ENCODE measurements around the gene ANTKMT.
"Not testable (repeated sequence)": the region's sequence is repeated elsewhere in the genome, so short reads cannot be mapped to it uniquely, and the experiment has no call there.

Gene ANTKMT

GRCh38 chr16:742894-743293 lies 21.9 kb downstream of the ANTKMT start:
- H3K9ac ChIP-seq (ENCODE audit: low read depth, low read length); H3K4me3 ChIP-seq (ENCODE audit: low read length); H3K4me1 ChIP-seq (ENCODE audit: insufficient read depth, low read length); H3K27me3 ChIP-seq (ENCODE audit: insufficient read depth, low read length); H3K9me3 ChIP-seq (ENCODE audit: insufficient read depth, low read depth, low read length); H3K27ac ChIP-seq (ENCODE audit: low read depth, low read length); H3K36me3 ChIP-seq (ENCODE audit: insufficient read depth, low read length): not testable (repeated sequence)
- 94% methylated on average over 14 of the region's 14 CpGs for WGBS

GRCh38 chr16:743794-744500 lies 23.0 kb downstream of the ANTKMT start:
- H3K4me3 ChIP-seq (ENCODE audit: low read length) = no peak overlapping the region
- WGBS = 91% methylated on average over 21 of the region's 21 CpGs
- no peak overlapping the region for H3K9ac ChIP-seq (ENCODE audit: low read depth, low read length)
- H3K4me1 ChIP-seq (ENCODE audit: insufficient read depth, low read length) = no peaks in the 10 kb centered on the region
- H3K27ac ChIP-seq (ENCODE audit: low read depth, low read length) = no peak overlapping the region
- H3K9me3 ChIP-seq (ENCODE audit: insufficient read depth, low read depth, low read length) = no peaks in the 10 kb centered on the region
- no peaks in the 10 kb centered on the region for H3K27me3 ChIP-seq (ENCODE audit: insufficient read depth, low read length)
- no peaks in the 10 kb centered on the region for H3K36me3 ChIP-seq (ENCODE audit: insufficient read depth, low read length)

- no peak overlapping the region for H3K9ac ChIP-seq (ENCODE audit: low read depth, low read length)
- H3K36me3 ChIP-seq (ENCODE audit: insufficient read depth, low read length) = no peaks in the 10 kb centered on the region
- H3K27me3 ChIP-seq (ENCODE audit: insufficient read depth, low read length) = no peaks in the 10 kb centered on the region
- no peak overlapping the region for H3K4me3 ChIP-seq (ENCODE audit: low read length)
- H3K4me1 ChIP-seq (ENCODE audit: insufficient read depth, low read length) = no peaks in the 10 kb centered on the region
- H3K27ac ChIP-seq (ENCODE audit: low read depth, low read length) = no peak overlapping the region
- WGBS = 4% methylated on average over 14 of the region's 14 CpGs
- no peaks in the 10 kb centered on the region for H3K9me3 ChIP-seq (ENCODE audit: insufficient read depth, low read depth, low read length)
Measured at GRCh38 chr16:745739-746138, 24.8 kb downstream of the ANTKMT start.

- Histone ChIP-seq H3K27me3 (ENCODE audit: insufficient read depth, low read length) (no peaks in the 10 kb centered on the region), H3K9me3 (ENCODE audit: insufficient read depth, low read depth, low read length) (no peaks in the 10 kb centered on the region), H3K36me3 (ENCODE audit: insufficient read depth, low read length) (no peaks in the 10 kb centered on the region), H3K4me3 (ENCODE audit: low read length) (no peak overlapping the region), H3K27ac (ENCODE audit: low read depth, low read length) (no peak overlapping the region), H3K4me1 (ENCODE audit: insufficient read depth, low read length) (peaks cover 2% of the 10 kb centered on the region; the same call in 1 of the 2 replicates), H3K9ac (ENCODE audit: low read depth, low read length) (no peak overlapping the region)
- WGBS = 84% methylated on average over 13 of the region's 13 CpGs
Measured at GRCh38 chr16:746637-747036, 25.7 kb downstream of the ANTKMT start.

DNA sequence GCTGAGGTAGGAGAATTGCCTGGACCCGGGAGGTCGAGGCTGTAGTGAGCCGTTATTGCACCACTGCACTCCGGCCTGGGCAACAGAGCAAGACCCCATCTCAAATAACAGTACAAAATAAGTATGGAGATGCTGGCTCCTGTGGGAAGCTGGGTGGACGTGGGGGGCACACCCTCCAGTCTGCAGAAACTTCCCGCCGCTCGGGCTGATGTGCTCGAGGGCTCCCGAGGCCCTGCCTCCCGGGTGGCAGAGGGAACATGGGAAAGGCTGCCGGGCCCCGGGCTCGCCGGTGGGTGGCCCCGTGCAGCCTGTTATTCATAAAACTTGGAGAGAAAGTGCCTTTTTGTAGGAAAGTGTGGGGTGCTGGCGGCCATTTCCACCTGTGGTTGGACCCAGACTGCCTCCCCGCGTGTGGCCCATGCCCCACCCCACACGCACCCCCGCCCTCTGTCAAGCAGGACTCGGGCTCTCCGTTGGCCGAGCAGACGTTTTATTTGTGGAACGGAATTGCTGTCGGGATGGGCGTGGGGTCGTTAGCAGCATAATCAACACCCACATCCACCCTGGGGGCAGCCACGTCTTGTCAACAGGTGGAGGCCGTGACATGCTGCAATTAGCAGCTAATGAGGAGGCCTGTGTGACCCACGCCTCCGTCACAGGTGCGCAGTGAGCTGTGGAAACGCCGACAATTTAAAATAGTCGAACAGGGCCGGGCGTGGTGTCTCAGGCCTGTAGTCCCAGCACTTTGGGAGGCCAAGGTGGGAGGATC lies 27.2 kb downstream of the ANTKMT start:
- Histone ChIP-seq H3K27ac (ENCODE audit: low read depth, low read length) (no peak overlapping the region), H3K4me3 (ENCODE audit: low read length) (no peak overlapping the region), H3K27me3 (ENCODE audit: insufficient read depth, low read length) (no peaks in the 10 kb centered on the region), H3K4me1 (ENCODE audit: insufficient read depth, low read length) (peaks cover 8% of the 10 kb centered on the region), H3K9me3 (ENCODE audit: insufficient read depth, low read depth, low read length) (no peaks in the 10 kb centered on the region), H3K9ac (ENCODE audit: low read depth, low read length) (no peak overlapping the region), H3K36me3 (ENCODE audit: insufficient read depth, low read length) (no peaks in the 10 kb centered on the region)
- WGBS = 92% methylated on average over 39 of the region's 39 CpGs

GRCh38 chr16:749010-749409 lies 28.1 kb downstream of the ANTKMT start:
- H3K27ac ChIP-seq (ENCODE audit: low read depth, low read length) = no peak overlapping the region
- peaks cover 8% of the 10 kb centered on the region for H3K4me1 ChIP-seq (ENCODE audit: insufficient read depth, low read length)
- no peak overlapping the region for H3K9ac ChIP-seq (ENCODE audit: low read depth, low read length)
- H3K36me3 ChIP-seq (ENCODE audit: insufficient read depth, low read length) = no peaks in the 10 kb centered on the region
- WGBS = 96% methylated on average over 6 of the region's 6 CpGs
- H3K4me3 ChIP-seq (ENCODE audit: low read length) = no peak overlapping the region
- H3K27me3 ChIP-seq (ENCODE audit: insufficient read depth, low read length) = no peaks in the 10 kb centered on the region
- no peaks in the 10 kb centered on the region for H3K9me3 ChIP-seq (ENCODE audit: insufficient read depth, low read depth, low read length)

DNA sequence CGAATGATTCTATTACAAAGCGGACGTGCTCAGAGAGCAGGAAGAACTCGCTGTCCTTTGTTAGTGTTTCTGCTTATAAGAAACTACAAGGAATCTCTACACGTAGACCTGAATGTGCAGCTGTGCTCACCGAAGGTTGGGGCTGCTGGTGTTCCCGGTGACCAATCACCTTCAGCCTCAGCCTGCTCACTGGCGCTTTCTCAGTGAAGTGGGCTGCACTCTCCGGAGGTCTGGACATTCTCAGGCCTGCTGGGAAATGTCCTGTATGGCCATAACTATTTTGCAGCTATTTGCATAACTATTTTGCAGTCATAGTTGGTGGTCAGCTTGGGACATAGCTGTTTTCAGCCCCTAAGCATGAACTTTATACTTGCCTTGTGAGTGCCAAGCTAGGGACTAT lies 29.5 kb downstream of the ANTKMT start:
- H3K36me3 ChIP-seq (ENCODE audit: insufficient read depth, low read length) = no peaks in the 10 kb centered on the region
- no peaks in the 10 kb centered on the region for H3K27me3 ChIP-seq (ENCODE audit: insufficient read depth, low read length)
- H3K4me1 ChIP-seq (ENCODE audit: insufficient read depth, low read length) = peaks cover 8% of the 10 kb centered on the region
- no peak overlapping the region for H3K9ac ChIP-seq (ENCODE audit: low read depth, low read length)
- 80% methylated on average over 9 of the region's 9 CpGs for WGBS
- no peaks in the 10 kb centered on the region for H3K9me3 ChIP-seq (ENCODE audit: insufficient read depth, low read depth, low read length)
- H3K27ac ChIP-seq (ENCODE audit: low read depth, low read length) = no peak overlapping the region
- H3K4me3 ChIP-seq (ENCODE audit: low read length) = no peak overlapping the region

DNA sequence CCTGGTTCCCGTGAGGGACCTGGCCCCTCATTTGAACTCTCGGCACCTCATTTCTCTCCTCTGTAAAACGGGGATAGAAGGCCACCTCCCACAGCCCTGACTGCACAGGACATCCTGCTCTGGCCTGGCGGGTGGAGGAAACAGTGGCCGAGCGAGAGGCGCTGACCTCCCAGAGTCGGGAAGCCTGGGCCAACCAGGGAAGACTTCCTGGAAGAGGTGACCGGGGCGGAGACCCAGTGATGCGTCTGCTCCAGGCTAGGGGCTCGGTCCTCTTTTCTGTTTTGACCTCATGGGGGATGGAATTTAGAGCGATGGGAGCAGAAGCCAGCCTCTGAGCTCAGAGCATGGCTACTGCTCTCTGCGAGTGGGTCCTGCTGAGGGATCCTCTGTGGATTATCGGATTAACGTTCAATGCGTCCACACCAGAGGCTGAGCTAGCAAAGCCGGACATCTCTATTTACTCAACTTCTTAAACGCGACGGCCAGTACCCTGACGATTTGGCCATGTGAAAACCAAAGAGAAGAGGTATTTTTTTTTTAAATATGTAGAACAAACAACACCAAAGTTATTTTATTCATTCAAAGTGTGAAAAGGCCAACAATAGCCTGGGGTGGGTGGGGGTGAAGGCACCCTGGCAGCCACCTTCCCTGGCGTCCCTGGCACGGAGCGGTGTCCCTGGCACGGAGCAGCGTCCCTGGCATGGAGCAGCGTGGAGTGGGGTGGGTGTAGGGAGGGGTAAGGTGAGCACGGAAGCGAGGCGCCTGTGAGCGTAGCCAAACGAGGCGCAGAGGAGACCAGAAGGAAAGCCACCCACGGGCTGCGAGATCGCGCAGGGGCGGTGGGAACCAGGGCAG lies 30.4 kb downstream of the ANTKMT start:
- H3K4me1 ChIP-seq (ENCODE audit: insufficient read depth, low read length) = peaks cover 8% of the 10 kb centered on the region
- no peaks in the 10 kb centered on the region for H3K9me3 ChIP-seq (ENCODE audit: insufficient read depth, low read depth, low read length)
- no peak overlapping the region for H3K4me3 ChIP-seq (ENCODE audit: low read length)
- H3K27me3 ChIP-seq (ENCODE audit: insufficient read depth, low read length) = no peaks in the 10 kb centered on the region
- H3K9ac ChIP-seq (ENCODE audit: low read depth, low read length) = no peak overlapping the region
- no peaks in the 10 kb centered on the region for H3K36me3 ChIP-seq (ENCODE audit: insufficient read depth, low read length)
- 66% methylated on average over 39 of the region's 39 CpGs for WGBS
- H3K27ac ChIP-seq (ENCODE audit: low read depth, low read length) = no peak overlapping the region

DNA sequence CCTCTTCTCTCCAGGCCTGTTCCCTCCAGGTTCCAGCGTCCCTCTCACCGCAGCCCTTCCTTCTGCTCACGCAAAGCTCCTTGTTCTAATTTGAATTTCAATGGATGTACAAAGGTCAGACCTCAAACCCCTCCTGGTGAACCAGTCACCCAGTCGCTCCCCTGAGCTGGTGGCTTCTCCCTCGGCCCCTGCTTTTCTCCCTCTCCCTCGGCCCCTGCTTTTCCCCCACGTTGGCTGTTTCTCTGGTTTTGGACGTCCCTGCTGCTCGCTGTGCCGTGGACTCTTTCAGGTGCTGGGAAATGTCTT lies 31.0 kb downstream of the ANTKMT start:
- Histone ChIP-seq H3K27ac (ENCODE audit: low read depth, low read length) (no peak overlapping the region), H3K4me3 (ENCODE audit: low read length) (no peak overlapping the region), H3K9me3 (ENCODE audit: insufficient read depth, low read depth, low read length) (no peaks in the 10 kb centered on the region), H3K27me3 (ENCODE audit: insufficient read depth, low read length) (no peaks in the 10 kb centered on the region), H3K36me3 (ENCODE audit: insufficient read depth, low read length) (no peaks in the 10 kb centered on the region), H3K9ac (ENCODE audit: low read depth, low read length) (no peak overlapping the region), H3K4me1 (ENCODE audit: insufficient read depth, low read length) (peaks cover 8% of the 10 kb centered on the region)
- WGBS = 23% methylated on average over 10 of the region's 10 CpGs

DNA sequence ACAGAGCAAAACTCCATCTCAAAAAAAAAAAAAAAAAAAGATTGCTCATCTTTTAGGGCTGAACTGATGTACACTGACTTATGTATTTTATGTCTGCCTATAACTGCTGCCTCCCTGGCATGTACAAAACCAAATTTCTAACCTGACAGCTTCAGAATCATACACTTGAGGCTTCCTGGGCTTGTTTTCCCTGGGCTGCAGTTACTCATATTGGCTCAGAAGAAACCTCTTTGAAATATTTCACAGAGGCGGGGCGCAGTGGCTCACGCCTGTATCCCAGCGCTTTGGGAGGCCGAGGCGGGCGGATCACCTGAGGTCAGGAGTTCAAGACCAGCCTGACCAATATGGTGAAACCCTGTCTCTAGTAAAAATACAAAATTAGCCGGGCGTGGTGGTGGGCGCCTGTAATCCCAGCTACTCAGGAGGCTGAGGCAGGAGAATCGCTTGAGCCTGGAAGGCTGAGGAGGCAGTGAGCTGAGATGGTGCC lies 33.2 kb downstream of the ANTKMT start:
- not testable (repeated sequence) for H3K9ac ChIP-seq (ENCODE audit: low read depth, low read length); H3K4me1 ChIP-seq (ENCODE audit: insufficient read depth, low read length); H3K4me3 ChIP-seq (ENCODE audit: low read length); H3K27me3 ChIP-seq (ENCODE audit: insufficient read depth, low read length); H3K27ac ChIP-seq (ENCODE audit: low read depth, low read length); H3K36me3 ChIP-seq (ENCODE audit: insufficient read depth, low read length); H3K9me3 ChIP-seq (ENCODE audit: insufficient read depth, low read depth, low read length)
- WGBS = 95% methylated on average over 11 of the region's 11 CpGs

- WGBS = 80% methylated on average over 11 of the region's 11 CpGs
- H3K27me3 ChIP-seq (ENCODE audit: insufficient read depth, low read length) = no peaks in the 10 kb centered on the region
Measured at GRCh38 chr16:754656-755055, 33.7 kb downstream of the ANTKMT start.

More at GRCh38 chr16:754656-755055, 33.7 kb downstream of the ANTKMT start:
- Histone ChIP-seq H3K4me1 (ENCODE audit: insufficient read depth, low read length) (peaks cover 8% of the 10 kb centered on the region), H3K36me3 (ENCODE audit: insufficient read depth, low read length) (no peaks in the 10 kb centered on the region), H3K4me3 (ENCODE audit: low read length) (no peak overlapping the region), H3K9me3 (ENCODE audit: insufficient read depth, low read depth, low read length) (no peaks in the 10 kb centered on the region), H3K27ac (ENCODE audit: low read depth, low read length) (no peak overlapping the region), H3K9ac (ENCODE audit: low read depth, low read length) (no peak overlapping the region)

Measured in HUES64 (cell line).